Measurements from ENCODE around the gene MOB3C.

The MOB3C gene

DNA sequence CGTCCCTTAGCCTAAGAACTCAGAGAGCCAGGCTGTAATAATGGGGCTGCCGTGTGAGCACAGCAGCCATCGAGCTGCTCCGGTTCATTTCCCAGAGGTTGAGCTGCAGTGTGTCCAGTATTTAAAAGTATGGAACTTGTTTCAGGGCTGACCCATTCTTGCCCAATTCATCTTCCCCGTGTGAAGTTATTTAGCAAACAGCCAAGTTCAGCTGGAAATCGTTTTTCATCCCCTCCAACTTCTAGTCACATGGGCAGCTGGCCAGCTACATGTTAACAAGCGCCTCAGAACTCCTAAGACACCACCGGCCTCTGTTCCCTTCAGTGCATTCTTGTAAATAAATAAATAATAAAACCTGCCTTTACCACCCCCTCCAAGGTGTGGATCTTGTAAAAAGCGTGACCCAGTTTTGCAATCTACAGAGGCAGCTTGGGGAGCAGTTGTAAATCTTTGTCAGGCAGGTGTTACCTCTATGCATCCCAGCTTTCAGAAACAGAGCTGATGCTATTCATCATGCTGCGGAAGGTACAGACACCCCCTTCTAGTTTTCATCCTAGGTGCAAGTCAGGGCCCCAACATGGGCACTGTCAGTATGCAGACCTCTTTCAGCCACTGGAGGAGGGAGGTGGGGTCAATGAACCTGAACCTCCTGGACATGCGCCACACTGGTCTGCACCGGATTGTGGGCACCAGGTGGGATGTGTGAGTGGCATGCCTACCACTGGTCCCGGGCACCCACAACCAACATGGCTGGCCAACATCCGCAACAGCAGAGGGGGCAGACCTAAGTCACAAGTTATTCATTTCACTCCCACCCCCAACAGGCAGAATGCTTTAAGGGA, 46.5 kb downstream of the MOB3C start:
- DNase-seq, result no peak

DNA sequence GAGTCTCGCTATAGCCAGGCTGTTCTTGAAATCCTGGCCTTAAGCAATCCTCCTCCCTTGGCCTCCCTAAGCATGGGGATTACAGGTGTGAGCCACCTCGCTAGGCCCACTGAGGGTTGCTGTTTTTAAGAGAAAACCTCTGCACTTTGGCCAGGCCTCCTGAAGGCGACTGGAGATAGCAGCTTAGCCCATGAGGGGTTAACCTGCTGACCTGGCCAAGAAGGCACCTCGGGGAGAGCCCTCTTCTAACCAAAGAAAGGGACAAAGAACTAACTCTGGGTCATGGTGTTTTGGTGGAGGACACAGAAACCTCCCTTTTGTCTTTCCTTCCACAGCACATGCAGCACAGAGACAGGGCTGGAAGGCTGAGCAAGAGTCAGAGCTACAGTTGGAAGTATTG, 47.5 kb downstream of the MOB3C start:
- DNase-seq, result no peak

DNA sequence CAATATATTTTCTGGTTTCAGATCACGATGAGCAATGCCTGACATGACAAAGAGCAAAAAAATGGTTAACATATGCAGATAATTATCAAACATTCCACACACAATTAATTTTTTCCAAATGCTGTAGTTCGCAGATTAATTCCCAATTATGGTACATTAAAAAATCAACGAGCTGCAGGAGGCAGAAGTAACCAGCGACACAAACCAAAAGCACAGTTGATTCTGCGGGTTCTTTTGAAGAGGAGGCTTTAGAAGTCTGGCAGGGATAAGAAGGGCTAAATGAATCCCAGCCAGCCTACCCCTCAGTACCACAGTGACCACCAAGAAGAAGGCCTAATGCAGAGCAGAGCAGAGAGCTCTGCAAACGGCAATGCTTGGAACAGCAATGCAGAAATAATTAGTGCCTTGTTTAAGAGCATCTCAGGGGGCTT, 48.1 kb downstream of the MOB3C start:
- DNase-seq, result no peak

DNA sequence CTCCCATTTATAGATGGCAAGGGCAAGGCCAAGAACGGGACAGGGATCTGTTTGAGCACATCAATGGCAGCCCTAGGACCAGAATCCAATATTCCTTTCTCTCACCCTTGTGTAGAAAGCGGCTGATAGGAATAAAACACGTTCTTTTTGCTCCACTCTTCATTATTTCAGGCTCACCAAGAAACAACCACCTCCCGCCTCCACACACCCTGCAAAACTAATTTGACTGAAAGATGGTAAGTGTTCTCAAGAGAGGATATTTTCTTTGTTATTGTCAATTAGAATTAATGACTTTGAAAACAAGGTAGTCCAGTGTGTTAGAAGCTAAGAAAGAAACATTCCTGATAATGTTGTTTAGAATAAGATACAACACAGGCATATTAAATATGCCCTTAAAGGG, 53.3 kb downstream of the MOB3C start:
- DNase-seq, result no peak

DNA sequence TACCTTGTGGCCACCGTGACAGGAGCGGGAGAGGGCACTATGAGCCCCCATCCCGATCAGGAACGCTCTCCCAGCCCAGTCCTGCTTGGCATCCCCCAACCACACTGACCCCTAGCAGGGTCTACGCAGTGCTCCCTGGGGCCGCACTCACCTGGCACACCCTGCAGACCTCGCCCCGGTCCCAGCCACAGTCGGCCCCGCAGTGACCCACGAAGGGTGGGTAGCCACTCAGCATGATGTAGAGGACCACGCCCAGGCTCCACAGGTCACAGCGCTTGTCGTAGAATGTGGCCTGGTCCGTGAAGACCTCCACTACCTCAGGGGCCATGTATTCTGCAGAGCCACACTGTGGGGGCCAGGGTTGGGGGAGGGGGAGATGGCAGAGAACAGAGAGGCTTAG, 54.1 kb downstream of the MOB3C start:
- DNase-seq, result no peak

DNA sequence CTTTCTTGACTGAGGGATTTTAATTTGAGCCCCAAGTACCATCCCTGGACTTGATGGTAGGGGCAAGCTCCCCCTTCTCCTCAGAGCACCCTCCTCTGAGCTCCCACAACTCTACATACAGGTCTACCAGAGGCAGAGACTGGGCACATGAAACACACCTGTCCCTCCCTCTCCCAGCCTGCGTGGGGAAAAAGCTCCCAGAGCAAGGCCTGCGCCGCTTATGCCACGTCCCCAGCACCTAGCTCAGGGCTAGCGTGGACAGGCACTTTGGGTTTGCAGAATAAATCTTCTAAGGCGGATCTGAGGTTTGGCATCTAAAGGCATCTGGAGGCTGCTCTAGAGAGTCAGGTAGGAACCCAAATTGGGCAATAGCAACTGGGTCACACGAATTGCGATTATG, 57.6 kb downstream of the MOB3C start:
- no peak for DNase-seq

DNA sequence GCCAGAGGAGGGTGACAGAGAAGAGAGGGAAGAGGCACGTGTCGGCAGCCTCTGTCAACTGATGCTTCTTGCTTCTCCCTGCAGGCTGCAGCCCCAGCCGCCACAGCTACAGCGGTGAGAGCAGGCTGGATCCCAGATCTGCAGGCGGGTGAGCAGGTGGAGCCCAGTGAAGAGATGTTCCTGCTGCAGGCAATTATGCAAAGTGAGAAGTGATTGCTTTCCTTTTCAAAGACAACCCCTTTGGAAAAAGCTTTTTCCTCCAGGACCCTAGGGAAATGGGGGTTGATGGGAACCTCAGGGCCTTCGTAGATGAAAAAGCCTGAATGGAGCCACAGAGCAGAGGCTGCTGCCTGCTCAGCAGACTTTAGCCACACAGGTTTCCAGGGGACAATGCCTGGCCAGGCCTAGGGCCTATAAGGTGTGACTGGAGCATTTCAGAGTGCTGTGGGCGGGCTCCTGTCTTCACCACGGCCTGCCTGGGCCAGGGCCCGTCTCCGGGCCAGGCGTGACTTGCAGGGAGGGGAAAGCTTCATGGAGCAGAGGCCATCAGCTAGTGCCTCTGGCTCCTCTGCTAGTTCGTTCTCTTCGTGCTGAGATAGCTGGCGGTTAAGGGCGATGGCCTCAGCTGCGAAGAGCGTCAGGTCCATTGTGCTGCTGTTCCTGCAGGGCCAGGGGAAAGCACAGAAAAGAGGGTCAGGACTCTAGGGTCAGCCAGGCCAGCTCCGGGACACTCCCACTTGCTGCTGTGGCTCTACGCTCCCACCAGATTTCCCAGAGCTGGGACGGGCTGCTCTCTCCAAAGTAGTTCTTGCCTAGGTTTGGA, 58.3 kb downstream of the MOB3C start:
- peak; percentile 46 for DNase-seq

Data from NCI-H2171 treated with DMSO at 0.1 percent for 48 hours (cell line).